IPS DF 4.7 (cell line): ENCODE results near the gene FZD10.

Source experiments
- DNase-seq: peaks from one replicate; pipeline ENCODE4 v3.0.0-alpha.2; 2013; ENCODE audit warnings: low spot score; ENCODE audit errors: extremely low read depth

The FZD10 gene

GRCh38 chr12:130154276-130155070 is 7.8 kb upstream of the FZD10 start:
- no peak for DNase-seq

DNA sequence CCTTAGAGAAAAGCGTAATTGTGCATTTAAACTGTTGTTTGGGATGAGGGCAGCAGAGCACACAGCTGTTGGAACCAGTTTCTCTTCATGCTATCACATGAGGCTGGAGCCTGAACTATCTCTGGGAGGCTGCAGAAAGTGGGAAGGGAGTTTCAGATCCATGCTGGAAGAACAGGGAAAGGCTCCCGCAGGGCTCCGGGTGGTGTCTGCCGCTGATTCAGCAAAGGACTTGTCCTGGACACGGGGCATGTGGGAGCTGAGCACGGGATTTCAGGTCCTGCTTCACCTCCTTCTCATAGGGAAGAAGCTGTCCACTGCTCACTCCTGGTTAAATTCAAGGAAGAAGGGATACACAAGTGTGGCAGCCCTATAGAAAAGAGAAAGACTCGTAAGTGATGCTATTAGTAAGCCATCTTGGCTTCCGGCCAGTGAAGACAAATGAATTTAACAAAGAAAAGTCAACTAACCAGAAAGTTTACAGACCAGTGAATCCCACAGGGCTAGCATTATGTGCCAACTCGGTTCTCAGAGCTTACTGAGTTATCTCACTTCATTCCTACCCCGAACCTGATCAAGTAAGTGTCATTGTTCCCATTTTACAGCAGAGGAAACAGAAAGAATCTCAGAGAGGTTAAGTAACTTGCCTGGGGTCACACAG is 6.7 kb upstream of the FZD10 start:
- DNase-seq = no peak

DNA sequence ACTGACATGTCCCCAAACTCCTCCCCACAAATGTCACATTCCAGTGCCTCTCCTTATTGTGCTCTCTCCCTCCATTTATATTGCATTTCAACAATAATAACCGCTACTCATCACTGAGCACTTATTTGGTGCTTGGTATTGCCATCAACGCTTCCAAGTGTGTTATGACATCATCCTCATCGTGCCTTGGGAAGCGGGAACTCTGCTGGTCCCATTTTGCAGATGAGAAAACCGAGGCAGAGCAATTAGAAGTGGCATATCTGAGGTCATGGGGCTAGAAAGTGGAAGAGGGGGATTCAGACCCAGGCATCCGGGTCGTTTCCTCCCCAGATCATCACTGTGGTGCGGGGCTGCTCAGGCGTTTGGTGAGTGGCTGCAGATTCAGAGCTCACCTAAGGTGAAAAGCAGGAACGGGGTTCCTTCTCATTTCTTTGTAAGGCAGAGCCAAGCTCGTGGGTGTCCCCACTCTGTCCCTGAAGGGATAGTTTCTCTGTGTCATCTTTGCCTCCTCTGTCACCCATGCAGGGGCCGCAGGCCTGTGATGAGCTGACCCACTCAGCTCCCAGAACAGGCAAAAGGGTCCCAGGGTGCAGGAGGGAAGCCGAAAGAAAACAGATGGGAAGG is 5.5 kb upstream of the FZD10 start:
- no peak for DNase-seq

- no peak for DNase-seq
These were observed 4.1 kb upstream of the FZD10 start for GRCh38 chr12:130157998-130158753.

DNA sequence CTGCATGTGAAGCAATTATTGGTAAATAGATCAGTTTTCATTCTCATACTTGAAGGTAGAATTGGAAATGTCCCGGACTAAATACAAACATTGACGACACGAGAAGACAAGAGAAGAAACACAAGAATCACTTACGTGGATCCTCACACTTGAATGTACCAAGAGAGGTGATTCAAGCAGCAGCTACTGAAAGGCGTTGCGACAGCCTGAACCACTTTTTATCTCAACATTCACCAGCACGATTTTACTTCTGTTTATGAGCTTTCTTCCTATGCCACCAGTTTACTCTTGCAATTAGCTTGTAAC is 3.6 kb upstream of the FZD10 start:
- DNase-seq = no peak

- DNase-seq = no peak
These were observed 2.0 kb upstream of the FZD10 start for GRCh38 chr12:130160306-130160705.

DNA sequence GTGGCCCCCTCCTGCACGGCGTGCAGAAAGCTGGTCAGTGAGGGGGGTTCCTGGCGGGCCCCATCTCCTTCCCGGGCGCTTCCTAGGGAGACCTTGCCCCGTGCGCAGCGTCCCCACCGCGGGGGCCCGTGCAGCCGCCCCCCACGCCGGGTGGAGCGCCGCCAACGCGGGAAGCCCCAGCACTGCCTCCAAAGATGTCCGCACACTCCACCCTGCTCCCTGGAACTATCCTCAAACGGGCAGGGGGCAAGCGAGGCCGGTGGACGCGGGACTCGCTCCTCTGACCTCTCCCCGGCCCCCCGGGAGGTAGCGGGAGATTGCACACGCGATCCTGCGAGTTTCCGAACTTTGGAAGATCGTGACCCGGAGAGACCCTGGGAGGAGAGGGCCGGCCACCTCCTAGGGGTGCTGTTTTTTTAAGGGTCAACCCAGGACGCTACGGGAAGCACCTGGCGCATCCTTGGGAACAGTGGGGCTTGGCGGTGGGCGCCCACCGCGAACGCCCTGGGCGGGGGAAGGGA is 1.5 kb upstream of the FZD10 start:
- DNase-seq = no peak

GRCh38 chr12:130161261-130162243 is 712 bp upstream of the FZD10 start:
- DNase-seq = no peak

DNA sequence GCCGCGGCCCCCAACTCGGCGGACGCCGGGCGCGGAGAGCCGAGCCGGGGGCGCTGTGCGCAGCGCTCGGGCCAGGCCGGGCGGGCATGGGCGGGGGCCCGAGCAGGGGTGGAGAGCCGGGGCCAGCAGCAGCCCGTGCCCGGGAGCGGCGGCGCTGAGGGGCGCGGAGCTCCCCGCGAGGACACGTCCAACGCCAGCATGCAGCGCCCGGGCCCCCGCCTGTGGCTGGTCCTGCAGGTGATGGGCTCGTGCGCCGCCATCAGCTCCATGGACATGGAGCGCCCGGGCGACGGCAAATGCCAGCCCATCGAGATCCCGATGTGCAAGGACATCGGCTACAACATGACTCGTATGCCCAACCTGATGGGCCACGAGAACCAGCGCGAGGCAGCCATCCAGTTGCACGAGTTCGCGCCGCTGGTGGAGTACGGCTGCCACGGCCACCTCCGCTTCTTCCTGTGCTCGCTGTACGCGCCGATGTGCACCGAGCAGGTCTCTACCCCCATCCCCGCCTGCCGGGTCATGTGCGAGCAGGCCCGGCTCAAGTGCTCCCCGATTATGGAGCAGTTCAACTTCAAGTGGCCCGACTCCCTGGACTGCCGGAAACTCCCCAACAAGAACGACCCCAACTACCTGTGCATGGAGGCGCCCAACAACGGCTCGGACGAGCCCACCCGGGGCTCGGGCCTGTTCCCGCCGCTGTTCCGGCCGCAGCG is 639 bp downstream of the FZD10 start:
- DNase-seq = no peak

- DNase-seq = no peak
These were observed 1.4 kb downstream of the FZD10 start for GRCh38 chr12:130163461-130164215.

DNA sequence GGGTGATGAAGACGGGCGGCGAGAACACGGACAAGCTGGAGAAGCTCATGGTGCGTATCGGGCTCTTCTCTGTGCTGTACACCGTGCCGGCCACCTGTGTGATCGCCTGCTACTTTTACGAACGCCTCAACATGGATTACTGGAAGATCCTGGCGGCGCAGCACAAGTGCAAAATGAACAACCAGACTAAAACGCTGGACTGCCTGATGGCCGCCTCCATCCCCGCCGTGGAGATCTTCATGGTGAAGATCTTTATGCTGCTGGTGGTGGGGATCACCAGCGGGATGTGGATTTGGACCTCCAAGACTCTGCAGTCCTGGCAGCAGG is 1.9 kb downstream of the FZD10 start:
- DNase-seq = no peak

DNA sequence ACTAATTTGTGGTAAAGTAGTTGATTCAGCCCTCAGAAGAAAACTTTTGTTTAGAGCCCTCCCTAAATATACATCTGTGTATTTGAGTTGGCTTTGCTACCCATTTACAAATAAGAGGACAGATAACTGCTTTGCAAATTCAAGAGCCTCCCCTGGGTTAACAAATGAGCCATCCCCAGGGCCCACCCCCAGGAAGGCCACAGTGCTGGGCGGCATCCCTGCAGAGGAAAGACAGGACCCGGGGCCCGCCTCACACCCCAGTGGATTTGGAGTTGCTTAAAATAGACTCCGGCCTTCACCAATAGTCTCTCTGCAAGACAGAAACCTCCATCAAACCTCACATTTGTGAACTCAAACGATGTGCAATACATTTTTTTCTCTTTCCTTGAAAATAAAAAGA is 2.7 kb downstream of the FZD10 start:
- no peak for DNase-seq

- no peak for DNase-seq
These were observed 4.0 kb downstream of the FZD10 start for GRCh38 chr12:130166306-130166705.

DNA sequence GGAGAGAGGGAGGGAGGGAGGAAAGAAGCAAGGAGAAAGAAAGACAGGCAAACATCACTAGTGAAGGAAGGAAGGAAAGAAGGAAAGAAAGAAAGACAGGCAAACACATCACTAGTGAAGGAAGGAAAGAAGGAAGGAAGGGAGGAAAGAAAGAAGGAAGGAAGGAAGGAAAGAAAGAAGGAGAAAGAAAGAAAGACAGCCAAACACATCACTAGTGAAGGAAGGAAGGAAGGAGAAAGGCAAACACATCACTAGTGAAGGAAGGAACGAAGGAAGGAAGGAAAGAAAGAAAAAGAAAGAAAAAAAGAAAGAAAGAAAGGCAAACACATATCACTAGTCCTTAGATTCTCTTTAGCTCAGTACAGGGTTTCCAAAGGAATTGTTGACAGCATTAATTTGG is 5.3 kb downstream of the FZD10 start:
- DNase-seq = no peak

- DNase-seq = no peak
These were observed 7.0 kb downstream of the FZD10 start for GRCh38 chr12:130169256-130169655.

GRCh38 chr12:130169924-130170323 is 7.7 kb downstream of the FZD10 start:
- DNase-seq = no peak

DNA sequence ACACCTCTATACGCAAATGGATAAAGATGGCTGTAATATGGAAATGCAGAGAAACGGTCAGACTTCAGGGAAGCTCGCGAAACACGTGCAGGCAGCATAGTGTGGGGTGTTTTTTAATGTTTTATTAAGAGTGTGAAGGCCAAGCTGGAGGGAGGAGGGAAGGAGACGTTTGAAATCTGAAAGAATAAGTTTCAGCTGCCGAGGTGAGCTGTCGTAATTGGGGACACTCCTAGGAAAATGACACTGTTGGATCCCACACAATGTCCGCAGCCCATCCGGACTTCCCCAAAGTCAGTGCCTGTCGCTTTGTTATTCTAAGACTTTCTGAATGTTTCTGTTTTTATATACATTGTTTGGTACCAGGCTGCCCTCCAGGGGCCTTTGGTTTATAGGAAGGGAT is 8.3 kb downstream of the FZD10 start:
- DNase-seq = no peak

GRCh38 chr12:130177635-130178242 is 15.5 kb downstream of the FZD10 start:
- no peak for DNase-seq

DNA sequence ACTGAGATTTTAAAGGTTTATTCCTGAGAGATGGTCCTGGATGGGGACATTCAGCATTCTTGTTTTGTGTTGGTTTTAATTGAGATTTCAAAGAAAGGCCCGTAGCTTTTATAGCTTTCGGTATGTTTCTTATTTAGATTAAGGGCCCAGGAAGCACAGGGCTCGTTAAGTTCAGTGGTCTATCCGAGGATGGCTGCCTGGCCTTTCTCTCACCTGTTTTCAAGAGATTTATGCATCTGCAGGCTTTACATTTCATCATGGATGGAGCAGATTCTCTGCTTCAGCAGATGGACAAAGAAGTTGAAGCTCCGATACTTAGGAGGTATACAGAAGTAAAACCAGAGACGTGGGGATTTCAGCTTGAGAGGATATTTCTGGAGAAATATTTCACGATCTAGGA is 16.0 kb downstream of the FZD10 start:
- DNase-seq = no peak
